Activated naive CD4-positive, alpha-beta T cell treated with anti-CD3 and anti-CD28 coated beads, Interleukin-2, amount 10 ng/mL, durations not matched to agents 7 days and 5 days (primary cell): ENCODE measurements around the gene SDE2.
"Not testable (repeated sequence)": the region's sequence is repeated elsewhere in the genome, so short reads cannot be mapped to it uniquely, and the experiment has no call there.

ENCODE experiments used
- CTCF ChIA-PET: fragments of 350-600 bp; sonication (Branson Sonifier 250); formaldehyde crosslinking; loops from one replicate; lab custom pipeline; 2021; ENCODE audit warnings: antibody characterized with exemption; lab: Charles Lee
- DNase-seq: peaks from one replicate; pipeline ENCODE4 v3.0.0-alpha.2; 2020
- H3K27ac Mint-ChIP-seq: one replicate; pipeline ENCODE4 v1.8.0; 2021; ENCODE audit warnings: mild to moderate bottlenecking, moderate library complexity, mixed read lengths
- H3K27me3 Mint-ChIP-seq: one replicate; pipeline ENCODE4 v1.8.0; 2021; ENCODE audit warnings: mild to moderate bottlenecking, mixed read lengths
- H3K36me3 Mint-ChIP-seq: one replicate; pipeline ENCODE4 v1.8.0; 2021; ENCODE audit warnings: mixed read lengths
- H3K4me1 Mint-ChIP-seq: one replicate; pipeline ENCODE4 v1.8.0; 2021; ENCODE audit warnings: mixed read lengths
- H3K4me3 Mint-ChIP-seq: one replicate; pipeline ENCODE4 v1.8.0; 2021; ENCODE audit warnings: mild to moderate bottlenecking, moderate library complexity, mixed read lengths
- H3K9me3 Mint-ChIP-seq: one replicate; pipeline ENCODE4 v1.8.0; 2021; ENCODE audit warnings: mixed read lengths

The SDE2 gene

GRCh38 chr1:226026833-226027232 lies 27.7 kb upstream of the SDE2 start:
- Mint-ChIP-seq H3K27me3 (peaks cover 11% of the 10 kb centered on the region), H3K4me1 (peaks cover 5% of the 10 kb centered on the region), H3K36me3 (no peaks in the 10 kb centered on the region), H3K9me3 (no peaks in the 10 kb centered on the region), H3K4me3 (no peak overlapping the region), H3K27ac (no peak overlapping the region)
- CTCF ChIA-PET: no interaction called here
- DNase-seq: no peak

DNA sequence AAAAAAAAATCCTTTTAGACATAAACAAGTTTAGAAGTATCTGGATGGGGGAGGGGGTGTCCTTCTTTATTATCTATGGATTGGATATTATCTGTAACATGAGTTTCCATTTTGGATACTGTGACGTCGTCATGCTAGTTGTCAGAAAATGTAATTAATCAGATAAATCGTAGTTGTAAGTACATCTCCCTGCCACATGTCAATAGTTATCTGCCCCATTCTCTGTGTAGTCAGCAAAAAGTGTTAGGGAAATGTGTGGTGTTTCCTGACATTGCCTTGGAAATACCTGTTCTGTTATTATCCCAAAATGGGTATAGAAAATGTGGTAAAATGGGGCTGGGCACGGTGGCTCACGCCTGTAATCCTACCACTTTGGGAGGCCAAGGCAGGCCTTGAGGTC lies 24.6 kb upstream of the SDE2 start:
- DNase-seq: no peak
- no peak overlapping the region for H3K4me3 Mint-ChIP-seq
- no peaks in the 10 kb centered on the region for H3K9me3 Mint-ChIP-seq
- H3K4me1 Mint-ChIP-seq: peaks cover 5% of the 10 kb centered on the region
- peaks cover 8% of the 10 kb centered on the region for H3K27me3 Mint-ChIP-seq
- CTCF ChIA-PET: no interaction called here
- no peak overlapping the region for H3K27ac Mint-ChIP-seq
- H3K36me3 Mint-ChIP-seq: no peaks in the 10 kb centered on the region

DNA sequence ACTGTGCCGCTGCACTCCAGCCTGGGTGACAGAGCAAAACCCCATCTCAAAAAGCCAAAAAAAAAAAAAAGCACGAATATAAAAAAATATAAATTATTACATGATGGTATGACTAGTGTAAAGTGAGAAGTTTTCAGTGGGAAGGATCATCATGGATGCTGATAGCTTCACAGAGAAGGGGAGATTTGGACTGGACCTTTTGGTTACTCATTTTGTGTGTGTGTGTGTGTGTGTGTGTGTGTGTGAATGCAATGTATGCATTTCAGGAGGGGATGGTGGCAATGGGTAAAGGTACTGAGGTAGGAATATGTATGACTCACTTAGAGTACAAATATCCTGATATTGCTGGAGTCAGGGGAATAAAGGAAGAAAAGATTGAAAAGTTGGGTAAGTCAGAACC lies 22.7 kb upstream of the SDE2 start:
- CTCF ChIA-PET: interaction anchor here (1.1 kb wide), 1 partner anchor 59 kb away, joined by 3 read pairs; no protein-coding TSS in a partner anchor
- no peaks in the 10 kb centered on the region for H3K36me3 Mint-ChIP-seq
- H3K27ac Mint-ChIP-seq: no peak overlapping the region
- peaks cover 3% of the 10 kb centered on the region for H3K4me1 Mint-ChIP-seq
- H3K4me3 Mint-ChIP-seq: no peak overlapping the region
- no peak for DNase-seq
- H3K27me3 Mint-ChIP-seq: peaks cover 5% of the 10 kb centered on the region
- H3K9me3 Mint-ChIP-seq: no peaks in the 10 kb centered on the region

DNA sequence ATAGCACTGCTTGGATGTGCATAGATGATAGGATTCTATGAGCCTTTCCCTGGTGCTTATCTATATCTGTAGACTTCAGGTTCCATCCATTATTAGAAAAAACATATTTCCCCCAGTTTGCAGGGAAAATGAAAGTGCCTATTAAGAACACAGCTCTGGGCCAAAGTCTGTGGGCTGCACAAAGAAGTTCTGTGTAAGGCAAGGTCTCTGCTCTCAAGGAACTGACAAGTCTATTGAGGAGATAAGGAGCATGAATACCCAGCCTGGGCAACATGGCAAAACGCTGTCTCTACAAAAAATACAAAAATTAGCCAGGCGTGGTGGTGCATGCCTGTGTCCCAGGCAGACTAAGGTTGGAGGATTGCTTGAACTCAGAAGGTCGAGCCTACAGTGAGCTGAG lies 22.3 kb upstream of the SDE2 start:
- no peaks in the 10 kb centered on the region for H3K4me1 Mint-ChIP-seq
- CTCF ChIA-PET: interaction anchor here (1.1 kb wide), 1 partner anchor 59 kb away, joined by 3 read pairs; no protein-coding TSS in a partner anchor
- H3K27ac Mint-ChIP-seq: no peak overlapping the region
- no peak for DNase-seq
- no peaks in the 10 kb centered on the region for H3K9me3 Mint-ChIP-seq
- no peaks in the 10 kb centered on the region for H3K36me3 Mint-ChIP-seq
- no peak overlapping the region for H3K4me3 Mint-ChIP-seq
- H3K27me3 Mint-ChIP-seq: peaks cover 5% of the 10 kb centered on the region

GRCh38 chr1:226019572-226019971 lies 20.4 kb upstream of the SDE2 start:
- Mint-ChIP-seq H3K36me3 (no peaks in the 10 kb centered on the region), H3K4me3 (no peak overlapping the region), H3K27me3 (peaks cover 7% of the 10 kb centered on the region), H3K27ac (no peak overlapping the region), H3K9me3 (no peaks in the 10 kb centered on the region), H3K4me1 (no peaks in the 10 kb centered on the region)
- no peak for DNase-seq
- CTCF ChIA-PET: no interaction called here

- H3K4me3 Mint-ChIP-seq: no peak overlapping the region
- H3K27me3 Mint-ChIP-seq: peaks cover 21% of the 10 kb centered on the region
- no peaks in the 10 kb centered on the region for H3K36me3 Mint-ChIP-seq
- no peaks in the 10 kb centered on the region for H3K9me3 Mint-ChIP-seq
- H3K4me1 Mint-ChIP-seq: no peaks in the 10 kb centered on the region
- DNase-seq: no peak
- no peak overlapping the region for H3K27ac Mint-ChIP-seq
- CTCF ChIA-PET: no interaction called here
These were observed 17.9 kb upstream of the SDE2 start for GRCh38 chr1:226017070-226017469.

DNA sequence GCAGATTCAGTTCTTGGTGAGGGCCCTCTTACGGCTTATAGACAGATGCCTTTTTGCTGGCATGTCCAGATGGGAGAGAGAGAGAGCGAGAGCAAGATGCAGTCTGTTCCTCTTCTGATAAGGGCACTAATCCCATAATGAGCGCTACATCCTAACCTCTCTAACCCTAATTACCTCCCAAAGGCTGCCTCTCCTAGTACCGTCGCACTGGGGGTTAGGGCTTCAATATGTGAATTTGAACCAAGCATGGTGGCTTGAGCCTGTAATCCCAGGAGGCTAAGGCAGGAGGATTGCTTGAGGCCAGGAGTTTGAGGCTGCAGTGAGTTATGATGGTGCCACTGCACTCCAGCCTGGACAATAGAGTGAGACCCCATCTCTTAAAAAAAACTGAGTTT lies 10.5 kb upstream of the SDE2 start:
- Mint-ChIP-seq H3K36me3 (no peaks in the 10 kb centered on the region), H3K27ac (no peak overlapping the region), H3K4me1 (peaks cover 13% of the 10 kb centered on the region), H3K9me3 (no peaks in the 10 kb centered on the region), H3K4me3 (no peak overlapping the region), H3K27me3 (peaks cover 19% of the 10 kb centered on the region)
- CTCF ChIA-PET: interaction anchor here (1.2 kb wide), 1 partner anchor 22 kb away, joined by 3 read pairs; no protein-coding TSS in a partner anchor
- no peak for DNase-seq

- H3K36me3 Mint-ChIP-seq, H3K9me3 Mint-ChIP-seq, CTCF ChIA-PET, DNase-seq, H3K27ac Mint-ChIP-seq, H3K4me3 Mint-ChIP-seq, H3K27me3 Mint-ChIP-seq: not testable (repeated sequence)
- peaks cover 35% of the 10 kb centered on the region for H3K4me1 Mint-ChIP-seq
These were observed 8.2 kb upstream of the SDE2 start for GRCh38 chr1:226007126-226007892.

GRCh38 chr1:226006686-226007085 lies 7.5 kb upstream of the SDE2 start:
- peaks cover 2% of the 10 kb centered on the region for H3K9me3 Mint-ChIP-seq
- H3K27ac Mint-ChIP-seq: no peak overlapping the region
- H3K4me1 Mint-ChIP-seq: peaks cover 41% of the 10 kb centered on the region
- DNase-seq: no peak
- H3K27me3 Mint-ChIP-seq: peaks cover 4% of the 10 kb centered on the region
- CTCF ChIA-PET: interaction anchor here (1.2 kb wide), 1 partner anchor 12 kb away, joined by 3 read pairs; no protein-coding TSS in a partner anchor
- peaks cover 2% of the 10 kb centered on the region for H3K36me3 Mint-ChIP-seq
- no peak overlapping the region for H3K4me3 Mint-ChIP-seq

- peaks cover 2% of the 10 kb centered on the region for H3K9me3 Mint-ChIP-seq
- H3K4me3 Mint-ChIP-seq: no peak overlapping the region
- peak overlapping the region; percentile 62 for H3K27ac Mint-ChIP-seq
- peaks cover 4% of the 10 kb centered on the region for H3K36me3 Mint-ChIP-seq
- peaks cover 4% of the 10 kb centered on the region for H3K27me3 Mint-ChIP-seq
- CTCF ChIA-PET: interaction anchor here (0.7 to 1.2 kb wide), 3 partner anchors 17 to 121 kb away, joined by 3 to 4 read pairs (median 3); no protein-coding TSS in a partner anchor
- peaks cover 48% of the 10 kb centered on the region for H3K4me1 Mint-ChIP-seq
- no peak for DNase-seq
These were observed 5.3 kb upstream of the SDE2 start for GRCh38 chr1:226004396-226004795.

GRCh38 chr1:226003502-226004170 lies 4.5 kb upstream of the SDE2 start:
- H3K27me3 Mint-ChIP-seq: peaks cover 4% of the 10 kb centered on the region
- peaks cover 2% of the 10 kb centered on the region for H3K9me3 Mint-ChIP-seq
- CTCF ChIA-PET: interaction anchor here (0.6 to 1.4 kb wide), 3 partner anchors 10 to 61 kb away, joined by 3 to 7 read pairs (median 4); no protein-coding TSS in a partner anchor
- H3K4me3 Mint-ChIP-seq: no peak overlapping the region
- H3K36me3 Mint-ChIP-seq: peaks cover 7% of the 10 kb centered on the region
- H3K4me1 Mint-ChIP-seq: peaks cover 50% of the 10 kb centered on the region
- H3K27ac Mint-ChIP-seq: no peak overlapping the region
- no peak for DNase-seq

DNA sequence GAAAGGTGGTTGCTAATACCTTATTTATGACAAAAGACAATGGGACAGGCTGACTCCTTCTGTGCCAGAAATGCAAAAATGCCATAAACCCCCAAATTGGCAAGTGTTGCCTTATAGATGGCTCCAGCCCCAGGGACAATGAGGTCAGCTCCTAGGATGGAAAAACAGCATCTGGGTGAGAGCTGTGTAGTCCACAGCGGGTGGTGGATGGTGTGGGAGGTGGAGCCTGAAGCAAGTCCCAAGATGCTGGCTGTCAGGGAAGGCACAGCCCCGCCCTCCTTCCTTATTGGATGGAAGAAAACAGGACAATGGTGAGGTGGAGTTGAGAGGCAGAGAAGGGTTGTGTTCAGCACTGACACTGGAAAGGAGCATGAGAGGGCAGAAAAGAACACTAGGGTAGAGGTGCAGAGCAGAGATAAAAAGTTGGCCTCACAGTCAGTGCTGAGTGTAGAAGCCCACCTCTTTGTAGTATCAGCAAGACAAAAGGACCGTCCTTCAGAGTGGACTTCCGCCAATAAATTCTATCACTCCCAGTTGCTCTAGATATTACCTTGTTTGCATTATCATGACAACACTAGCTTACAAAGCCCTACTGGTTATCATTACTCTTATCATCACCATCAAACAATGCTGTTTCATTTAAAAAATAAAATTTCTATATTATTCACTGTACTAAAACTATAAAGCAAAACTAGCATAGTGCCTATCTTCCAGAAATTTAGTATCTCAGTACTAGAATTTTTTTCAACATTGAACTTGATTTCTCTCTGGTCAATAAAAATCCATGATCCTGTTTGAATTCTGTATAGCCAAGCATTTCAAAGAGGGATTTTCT lies 3.7 kb upstream of the SDE2 start:
- CTCF ChIA-PET: interaction anchor here (0.6 to 1.4 kb wide), 2 partner anchors 9 to 62 kb away, joined by 3 to 7 read pairs; no protein-coding TSS in a partner anchor
- Mint-ChIP-seq H3K4me1 (peaks cover 55% of the 10 kb centered on the region), H3K4me3 (no peak overlapping the region), H3K36me3 (peaks cover 7% of the 10 kb centered on the region), H3K27ac (peak overlapping the region; percentile 99), H3K9me3 (peaks cover 2% of the 10 kb centered on the region), H3K27me3 (peaks cover 4% of the 10 kb centered on the region)
- peak; percentile 43 for DNase-seq

DNA sequence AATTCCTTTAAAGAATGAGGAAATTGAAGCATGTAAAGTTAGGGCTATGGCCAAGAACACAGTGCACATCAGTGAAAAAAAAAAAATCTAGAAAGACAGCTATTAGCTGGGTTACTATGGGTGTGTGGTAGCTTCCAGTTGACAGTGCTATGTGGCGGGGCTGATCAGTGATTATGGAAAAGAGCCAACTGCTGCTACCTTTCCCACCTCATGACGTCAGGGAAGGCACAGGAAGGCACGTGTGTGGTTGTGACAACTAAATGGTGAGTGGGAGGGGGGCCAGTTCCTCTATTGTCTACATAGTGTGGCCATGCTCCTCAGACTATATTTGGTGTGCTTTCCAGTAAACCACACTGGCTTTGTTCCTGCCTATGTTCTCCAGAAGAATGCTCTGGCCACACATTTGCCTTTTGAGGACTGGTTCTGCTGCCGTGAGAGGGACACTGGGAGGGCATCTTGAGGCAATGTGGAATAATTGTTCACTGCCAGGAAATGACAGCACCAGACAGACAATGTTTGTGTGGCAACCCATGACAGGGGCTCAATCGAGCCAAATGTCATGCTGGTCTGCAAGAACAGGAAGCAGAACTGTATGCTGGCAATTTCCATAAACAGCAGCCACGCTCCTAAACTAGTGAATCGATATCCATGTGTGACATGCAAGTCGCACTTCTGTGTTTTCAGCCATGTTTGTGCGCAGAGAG lies 3.0 kb upstream of the SDE2 start:
- H3K27ac Mint-ChIP-seq: peak overlapping the region; percentile 99
- peak overlapping the region; percentile 6 for H3K4me3 Mint-ChIP-seq
- H3K36me3 Mint-ChIP-seq: peaks cover 7% of the 10 kb centered on the region
- CTCF ChIA-PET: interaction anchor here (0.6 kb wide), 1 partner anchor 12 kb away, joined by 4 read pairs; no protein-coding TSS in a partner anchor
- no peaks in the 10 kb centered on the region for H3K27me3 Mint-ChIP-seq
- peak; percentile 64 for DNase-seq
- H3K4me1 Mint-ChIP-seq: peaks cover 61% of the 10 kb centered on the region
- H3K9me3 Mint-ChIP-seq: peaks cover 2% of the 10 kb centered on the region
